Measurements from ENCODE around the gene CXCL1. TPM values are rescaled to one million over a fixed set of nuclear protein-coding genes. Genes with fewer than 3 reads are reported as not detected.

Gene CXCL1
- 0.85 to 1.4 TPM (median 1.4 TPM) in 3 replicates for total RNA-seq (2021)
- percentile 60 among the genes with signal in this experiment for Bru-seq, nascent RNA
- long read RNA-seq, experiment 1, partial matches to known transcripts = 0 of 1 reads
- long read RNA-seq, experiment 1, other reads (novel, unspliced or antisense) = 0 of 1 reads
- long read RNA-seq, experiment 2, partial matches to known transcripts = 1 of 1 reads
- long read RNA-seq, experiment 2, other reads (novel, unspliced or antisense) = 0 of 1 reads
- long read RNA-seq, experiment 3 = 0 reads

DNA sequence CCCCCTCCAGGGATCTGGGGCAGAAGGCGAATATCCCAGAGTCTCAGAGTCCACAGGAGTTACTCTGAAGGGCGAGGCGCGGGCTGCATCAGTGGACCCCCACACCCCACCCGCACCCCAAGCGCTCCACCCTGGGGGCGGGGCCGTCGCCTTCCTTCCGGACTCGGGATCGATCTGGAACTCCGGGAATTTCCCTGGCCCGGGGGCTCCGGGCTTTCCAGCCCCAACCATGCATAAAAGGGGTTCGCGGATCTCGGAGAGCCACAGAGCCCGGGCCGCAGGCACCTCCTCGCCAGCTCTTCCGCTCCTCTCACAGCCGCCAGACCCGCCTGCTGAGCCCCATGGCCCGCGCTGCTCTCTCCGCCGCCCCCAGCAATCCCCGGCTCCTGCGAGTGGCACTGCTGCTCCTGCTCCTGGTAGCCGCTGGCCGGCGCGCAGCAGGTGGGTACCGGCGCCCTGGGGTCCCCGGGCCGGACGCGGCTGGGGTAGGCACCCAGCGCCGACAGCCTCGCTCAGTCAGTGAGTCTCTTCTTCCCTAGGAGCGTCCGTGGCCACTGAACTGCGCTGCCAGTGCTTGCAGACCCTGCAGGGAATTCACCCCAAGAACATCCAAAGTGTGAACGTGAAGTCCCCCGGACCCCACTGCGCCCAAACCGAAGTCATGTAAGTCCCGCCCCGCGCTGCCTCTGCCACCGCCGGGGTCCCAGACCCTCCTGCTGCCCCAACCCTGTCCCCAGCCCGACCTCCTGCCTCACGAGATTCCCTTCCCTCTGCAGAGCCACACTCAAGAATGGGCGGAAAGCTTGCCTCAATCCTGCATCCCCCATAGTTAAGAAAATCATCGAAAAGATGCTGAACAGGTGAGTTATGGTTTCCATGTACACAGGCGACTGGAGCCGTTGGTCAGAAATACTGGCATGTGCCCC is at the start of gene CXCL1:
CXCL1 (plus strand) TSS at position 264 of the 926 bp plus-strand sequence; CDS start at position 342, 78 bp downstream.
- POLR2A ChIA-PET = interaction anchor here (1.3 kb wide), 1 partner anchor 33 kb away, joined by 3 read pairs; the partner anchor contains the start of gene CXCL6
- ATAC-seq (peak; percentile 75), DNase-seq (ENCODE audit: low spot score) (peak; percentile 62)
- CTCF ChIA-PET = interaction anchor here (0.5 to 2.7 kb wide), 11 partner anchors 9 to 265 kb away, joined by 3 to 21 read pairs (median 6); partner anchors contain the start of genes CXCL3, CXCL5 and PF4V1
- Mint-ChIP-seq H3K4me1 (peaks cover 18% of the 10 kb centered on the region), H3K4me3 (peak within 1 kb of the TSS; percentile 83), H3K27me3 (ENCODE audit: low read depth) (peaks cover 36% of the 10 kb centered on the region), H3K9me3 (no peaks in the 10 kb centered on the region), H3K36me3 (no peaks in the 10 kb centered on the region), H3K27ac (no peak within 1 kb of the TSS)
- TF ChIP-seq NFATC4 (CRISPR knock-in tag; IDR thresholded peaks at IDR 0.05) (no peak), ZNF423 (CRISPR knock-in tag; IDR thresholded peaks at IDR 0.05) (peak; percentile 69), ETV6 (CRISPR knock-in tag; IDR thresholded peaks at IDR 0.05) (0 out of 2 replicates have a peak, but pooled peaks have one; percentile 2), GRHL2 (CRISPR knock-in tag; IDR thresholded peaks at IDR 0.05; ENCODE audit: insufficient replicate concordance, severe bottlenecking) (no peak)
- TF ChIP-seq, protein P1, sequence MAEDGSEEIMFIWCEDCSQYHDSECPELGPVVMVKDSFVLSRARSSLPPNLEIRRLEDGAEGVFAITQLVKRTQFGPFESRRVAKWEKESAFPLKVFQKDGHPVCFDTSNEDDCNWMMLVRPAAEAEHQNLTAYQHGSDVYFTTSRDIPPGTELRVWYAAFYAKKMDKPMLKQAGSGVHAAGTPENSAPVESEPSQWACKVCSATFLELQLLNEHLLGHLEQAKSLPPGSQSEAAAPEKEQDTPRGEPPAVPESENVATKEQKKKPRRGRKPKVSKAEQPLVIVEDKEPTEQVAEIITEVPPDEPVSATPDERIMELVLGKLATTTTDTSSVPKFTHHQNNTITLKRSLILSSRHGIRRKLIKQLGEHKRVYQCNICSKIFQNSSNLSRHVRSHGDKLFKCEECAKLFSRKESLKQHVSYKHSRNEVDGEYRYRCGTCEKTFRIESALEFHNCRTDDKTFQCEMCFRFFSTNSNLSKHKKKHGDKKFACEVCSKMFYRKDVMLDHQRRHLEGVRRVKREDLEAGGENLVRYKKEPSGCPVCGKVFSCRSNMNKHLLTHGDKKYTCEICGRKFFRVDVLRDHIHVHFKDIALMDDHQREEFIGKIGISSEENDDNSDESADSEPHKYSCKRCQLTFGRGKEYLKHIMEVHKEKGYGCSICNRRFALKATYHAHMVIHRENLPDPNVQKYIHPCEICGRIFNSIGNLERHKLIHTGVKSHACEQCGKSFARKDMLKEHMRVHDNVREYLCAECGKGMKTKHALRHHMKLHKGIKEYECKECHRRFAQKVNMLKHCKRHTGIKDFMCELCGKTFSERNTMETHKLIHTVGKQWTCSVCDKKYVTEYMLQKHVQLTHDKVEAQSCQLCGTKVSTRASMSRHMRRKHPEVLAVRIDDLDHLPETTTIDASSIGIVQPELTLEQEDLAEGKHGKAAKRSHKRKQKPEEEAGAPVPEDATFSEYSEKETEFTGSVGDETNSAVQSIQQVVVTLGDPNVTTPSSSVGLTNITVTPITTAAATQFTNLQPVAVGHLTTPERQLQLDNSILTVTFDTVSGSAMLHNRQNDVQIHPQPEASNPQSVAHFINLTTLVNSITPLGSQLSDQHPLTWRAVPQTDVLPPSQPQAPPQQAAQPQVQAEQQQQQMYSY (CRISPR knock-in tag; IDR thresholded peaks at IDR 0.05) = peak; percentile 36; the same call in 1 of the 2 replicates
- TF ChIP-seq, protein P2, sequence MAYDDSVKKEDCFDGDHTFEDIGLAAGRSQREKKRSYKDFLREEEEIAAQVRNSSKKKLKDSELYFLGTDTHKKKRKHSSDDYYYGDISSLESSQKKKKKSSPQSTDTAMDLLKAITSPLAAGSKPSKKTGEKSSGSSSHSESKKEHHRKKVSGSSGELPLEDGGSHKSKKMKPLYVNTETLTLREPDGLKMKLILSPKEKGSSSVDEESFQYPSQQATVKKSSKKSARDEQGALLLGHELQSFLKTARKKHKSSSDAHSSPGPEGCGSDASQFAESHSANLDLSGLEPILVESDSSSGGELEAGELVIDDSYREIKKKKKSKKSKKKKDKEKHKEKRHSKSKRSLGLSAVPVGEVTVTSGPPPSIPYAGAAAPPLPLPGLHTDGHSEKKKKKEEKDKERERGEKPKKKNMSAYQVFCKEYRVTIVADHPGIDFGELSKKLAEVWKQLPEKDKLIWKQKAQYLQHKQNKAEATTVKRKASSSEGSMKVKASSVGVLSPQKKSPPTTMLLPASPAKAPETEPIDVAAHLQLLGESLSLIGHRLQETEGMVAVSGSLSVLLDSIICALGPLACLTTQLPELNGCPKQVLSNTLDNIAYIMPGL (CRISPR knock-in tag; IDR thresholded peaks at IDR 0.05) = 0 out of 2 replicates have a peak, but pooled peaks have one; percentile 59

DNA sequence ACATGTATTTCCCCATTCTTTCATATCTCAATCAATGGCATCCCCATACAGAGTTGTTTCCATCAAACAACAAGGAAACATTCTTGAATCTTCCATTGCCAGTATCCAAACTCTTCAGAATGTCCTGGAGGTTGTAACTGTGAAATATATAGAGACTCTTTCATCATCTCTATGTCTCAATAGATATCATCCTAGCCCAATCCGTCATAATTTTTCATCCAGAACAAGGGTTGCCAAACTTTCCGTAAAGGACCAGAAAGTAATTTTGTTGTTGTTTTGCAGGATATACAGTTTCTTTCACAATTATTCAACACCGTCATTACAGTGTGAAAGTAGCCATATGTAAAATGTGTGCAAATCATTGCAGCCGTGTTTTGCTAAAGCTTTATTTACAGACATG is 47.9 kb upstream of the CXCL1 start:
- ChIA-PET CTCF (no interaction called here), POLR2A (no interaction called here)
- H3K4me1 Mint-ChIP-seq = peaks cover 12% of the 10 kb centered on the region
- H3K27me3 Mint-ChIP-seq (ENCODE audit: low read depth) = no peaks in the 10 kb centered on the region
- H3K36me3 Mint-ChIP-seq = no peaks in the 10 kb centered on the region
- H3K4me3 Mint-ChIP-seq = no peak overlapping the region
- no peak for ATAC-seq
- DNase-seq (ENCODE audit: low spot score) = no peak
- H3K27ac Mint-ChIP-seq = no peak overlapping the region
- H3K9me3 Mint-ChIP-seq = peaks cover 6% of the 10 kb centered on the region
- TF ChIP-seq ZNF416 (CRISPR knock-in tag; IDR thresholded peaks at IDR 0.05) = no peak
- no peak for TF ChIP-seq ZNF396 (CRISPR knock-in tag; IDR thresholded peaks at IDR 0.05; ENCODE audit: borderline replicate concordance)
- TF ChIP-seq GABPB1 (CRISPR knock-in tag; IDR thresholded peaks at IDR 0.05) = no peak
- no peak for TF ChIP-seq CREB1 (CRISPR knock-in tag; IDR thresholded peaks at IDR 0.05)
- no peak for TF ChIP-seq JAZF1 (CRISPR knock-in tag; IDR thresholded peaks at IDR 0.05)
- TF ChIP-seq KAT7 (CRISPR knock-in tag; IDR thresholded peaks at IDR 0.05; ENCODE audit: borderline replicate concordance) = no peak
- TF ChIP-seq, protein P3, sequence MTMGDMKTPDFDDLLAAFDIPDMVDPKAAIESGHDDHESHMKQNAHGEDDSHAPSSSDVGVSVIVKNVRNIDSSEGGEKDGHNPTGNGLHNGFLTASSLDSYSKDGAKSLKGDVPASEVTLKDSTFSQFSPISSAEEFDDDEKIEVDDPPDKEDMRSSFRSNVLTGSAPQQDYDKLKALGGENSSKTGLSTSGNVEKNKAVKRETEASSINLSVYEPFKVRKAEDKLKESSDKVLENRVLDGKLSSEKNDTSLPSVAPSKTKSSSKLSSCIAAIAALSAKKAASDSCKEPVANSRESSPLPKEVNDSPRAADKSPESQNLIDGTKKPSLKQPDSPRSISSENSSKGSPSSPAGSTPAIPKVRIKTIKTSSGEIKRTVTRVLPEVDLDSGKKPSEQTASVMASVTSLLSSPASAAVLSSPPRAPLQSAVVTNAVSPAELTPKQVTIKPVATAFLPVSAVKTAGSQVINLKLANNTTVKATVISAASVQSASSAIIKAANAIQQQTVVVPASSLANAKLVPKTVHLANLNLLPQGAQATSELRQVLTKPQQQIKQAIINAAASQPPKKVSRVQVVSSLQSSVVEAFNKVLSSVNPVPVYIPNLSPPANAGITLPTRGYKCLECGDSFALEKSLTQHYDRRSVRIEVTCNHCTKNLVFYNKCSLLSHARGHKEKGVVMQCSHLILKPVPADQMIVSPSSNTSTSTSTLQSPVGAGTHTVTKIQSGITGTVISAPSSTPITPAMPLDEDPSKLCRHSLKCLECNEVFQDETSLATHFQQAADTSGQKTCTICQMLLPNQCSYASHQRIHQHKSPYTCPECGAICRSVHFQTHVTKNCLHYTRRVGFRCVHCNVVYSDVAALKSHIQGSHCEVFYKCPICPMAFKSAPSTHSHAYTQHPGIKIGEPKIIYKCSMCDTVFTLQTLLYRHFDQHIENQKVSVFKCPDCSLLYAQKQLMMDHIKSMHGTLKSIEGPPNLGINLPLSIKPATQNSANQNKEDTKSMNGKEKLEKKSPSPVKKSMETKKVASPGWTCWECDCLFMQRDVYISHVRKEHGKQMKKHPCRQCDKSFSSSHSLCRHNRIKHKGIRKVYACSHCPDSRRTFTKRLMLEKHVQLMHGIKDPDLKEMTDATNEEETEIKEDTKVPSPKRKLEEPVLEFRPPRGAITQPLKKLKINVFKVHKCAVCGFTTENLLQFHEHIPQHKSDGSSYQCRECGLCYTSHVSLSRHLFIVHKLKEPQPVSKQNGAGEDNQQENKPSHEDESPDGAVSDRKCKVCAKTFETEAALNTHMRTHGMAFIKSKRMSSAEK (CRISPR knock-in tag; IDR thresholded peaks at IDR 0.05; ENCODE audit: borderline replicate concordance) = no peak
- TF ChIP-seq, protein P4, sequence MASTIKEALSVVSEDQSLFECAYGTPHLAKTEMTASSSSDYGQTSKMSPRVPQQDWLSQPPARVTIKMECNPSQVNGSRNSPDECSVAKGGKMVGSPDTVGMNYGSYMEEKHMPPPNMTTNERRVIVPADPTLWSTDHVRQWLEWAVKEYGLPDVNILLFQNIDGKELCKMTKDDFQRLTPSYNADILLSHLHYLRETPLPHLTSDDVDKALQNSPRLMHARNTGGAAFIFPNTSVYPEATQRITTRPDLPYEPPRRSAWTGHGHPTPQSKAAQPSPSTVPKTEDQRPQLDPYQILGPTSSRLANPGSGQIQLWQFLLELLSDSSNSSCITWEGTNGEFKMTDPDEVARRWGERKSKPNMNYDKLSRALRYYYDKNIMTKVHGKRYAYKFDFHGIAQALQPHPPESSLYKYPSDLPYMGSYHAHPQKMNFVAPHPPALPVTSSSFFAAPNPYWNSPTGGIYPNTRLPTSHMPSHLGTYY (CRISPR knock-in tag; IDR thresholded peaks at IDR 0.05) = no peak
- TF ChIP-seq, protein P5, sequence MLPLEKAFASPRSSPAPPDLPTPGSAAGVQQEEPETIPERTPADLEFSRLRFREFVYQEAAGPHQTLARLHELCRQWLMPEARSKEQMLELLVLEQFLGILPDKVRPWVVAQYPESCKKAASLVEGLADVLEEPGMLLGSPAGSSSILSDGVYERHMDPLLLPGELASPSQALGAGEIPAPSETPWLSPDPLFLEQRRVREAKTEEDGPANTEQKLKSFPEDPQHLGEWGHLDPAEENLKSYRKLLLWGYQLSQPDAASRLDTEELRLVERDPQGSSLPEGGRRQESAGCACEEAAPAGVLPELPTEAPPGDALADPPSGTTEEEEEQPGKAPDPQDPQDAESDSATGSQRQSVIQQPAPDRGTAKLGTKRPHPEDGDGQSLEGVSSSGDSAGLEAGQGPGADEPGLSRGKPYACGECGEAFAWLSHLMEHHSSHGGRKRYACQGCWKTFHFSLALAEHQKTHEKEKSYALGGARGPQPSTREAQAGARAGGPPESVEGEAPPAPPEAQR (CRISPR knock-in tag; IDR thresholded peaks at IDR 0.05) = no peak
- TF ChIP-seq ATF1 (CRISPR knock-in tag; IDR thresholded peaks at IDR 0.05) = no peak
- TF ChIP-seq CREM (CRISPR knock-in tag; IDR thresholded peaks at IDR 0.05) = no peak

All from WTC11 (cell line).